Brain microvascular endothelial cell (primary cell): Measurements from ENCODE around the gene ATP1A4.

Experiments
- DNase-seq: peaks from one replicate; pipeline ENCODE4 v3.0.0-alpha.2; 2020
- H3K27ac ChIP-seq: fragments of 250-450 bp; sonication (Bioruptor Pico); 2 replicates; pipeline ENCODE4 v1.5.1; 2020; ENCODE audit warnings: mild to moderate bottlenecking, moderate library complexity
- H3K27me3 ChIP-seq: fragments of 250-450 bp; sonication (Bioruptor Pico); replicated peaks from 2 replicates; pipeline ENCODE4 v1.5.1; 2020; ENCODE audit warnings: mild to moderate bottlenecking
- H3K36me3 ChIP-seq: fragments of 250-450 bp; sonication (Bioruptor Pico); replicated peaks from 2 replicates; pipeline ENCODE4 v1.5.1; 2020; ENCODE audit warnings: mild to moderate bottlenecking
- H3K4me3 ChIP-seq: 2 replicates; pipeline ENCODE4 v1.5.1; 2011; ENCODE audit warnings: low read depth, mild to moderate bottlenecking, control low read depth, low read length, moderate library complexity
- CTCF ChIP-seq: IDR thresholded peaks from 2 replicates; pipeline ENCODE4 v1.5.1; 2011; ENCODE audit warnings: low read depth, mild to moderate bottlenecking, moderate library complexity, low read length, control low read depth, inconsistent platforms; ENCODE audit errors: missing control alignments
- in situ Hi-C: cut with HindIII; loops from 2 replicates; pipeline ENCODE4 v1.10.0; 2017; ENCODE audit warnings: low sequenced_read_pairs, low pct_ligation_motif_present

The ATP1A4 gene

DNA sequence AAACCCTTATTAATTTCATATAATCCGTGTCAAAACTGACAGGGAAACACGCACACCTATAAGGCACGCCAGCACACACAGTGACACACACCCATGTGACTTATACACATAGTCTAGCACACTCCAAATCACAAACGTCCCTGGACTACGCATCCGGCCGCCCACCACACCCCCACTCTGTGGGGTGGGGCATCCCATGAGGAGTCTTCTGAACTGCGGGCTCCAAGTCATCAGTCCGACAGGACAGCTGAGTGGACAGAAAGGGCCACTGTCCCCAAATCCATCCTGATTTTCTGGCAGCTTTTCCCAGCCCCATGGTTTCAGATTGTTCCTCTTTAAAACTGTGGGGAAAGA is 54.6 kb downstream of the ATP1A4 start:
- Histone ChIP-seq H3K36me3 (peaks cover 36% of the 10 kb centered on the region), H3K27me3 (no peaks in the 10 kb centered on the region), H3K27ac (peak overlapping the region; percentile 86), H3K4me3 (peak overlapping the region; percentile 97)
- DNase-seq: peak; percentile 52
- in situ Hi-C loops: no loop called here
- TF ChIP-seq CTCF: no peak

DNA sequence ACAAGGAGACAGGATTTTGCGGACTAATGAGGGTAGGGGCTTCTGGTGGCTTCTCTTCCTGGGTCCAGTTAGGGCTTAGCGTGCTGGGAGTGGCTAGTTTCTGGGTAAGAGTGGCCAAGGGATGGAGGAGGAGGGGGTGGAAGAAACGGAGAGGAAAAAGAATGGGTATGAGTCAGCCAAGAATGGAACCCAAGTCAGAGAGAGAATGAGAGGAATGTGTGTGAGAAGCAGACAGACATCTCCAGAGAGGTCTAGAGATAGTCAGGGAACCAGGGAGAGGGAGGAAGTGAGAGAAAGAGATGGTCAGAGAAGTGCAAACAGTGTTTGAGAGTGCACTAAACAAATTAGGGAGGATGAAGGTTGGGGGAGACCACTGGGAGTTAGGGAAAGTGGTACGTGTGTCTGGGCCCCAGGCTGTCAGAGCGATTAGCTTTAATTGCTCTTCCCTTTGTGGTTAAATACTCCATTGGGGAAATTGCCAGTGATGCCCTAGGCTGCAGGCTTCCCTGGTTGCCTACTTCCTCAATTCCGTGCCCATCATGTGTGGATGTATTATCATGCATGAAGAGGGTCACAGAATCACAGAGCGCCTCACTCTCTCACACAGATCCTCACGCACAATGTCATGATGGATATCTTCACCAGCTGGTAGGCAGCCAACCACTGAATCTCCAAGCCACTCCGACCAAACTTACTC is 55.2 kb downstream of the ATP1A4 start:
- H3K36me3 ChIP-seq: peaks cover 42% of the 10 kb centered on the region
- no peaks in the 10 kb centered on the region for H3K27me3 ChIP-seq
- DNase-seq: peak; percentile 87
- no peak for TF ChIP-seq CTCF
- H3K27ac ChIP-seq: peak overlapping the region; percentile 86
- in situ Hi-C loops: no loop called here
- H3K4me3 ChIP-seq: peak overlapping the region; percentile 97

DNA sequence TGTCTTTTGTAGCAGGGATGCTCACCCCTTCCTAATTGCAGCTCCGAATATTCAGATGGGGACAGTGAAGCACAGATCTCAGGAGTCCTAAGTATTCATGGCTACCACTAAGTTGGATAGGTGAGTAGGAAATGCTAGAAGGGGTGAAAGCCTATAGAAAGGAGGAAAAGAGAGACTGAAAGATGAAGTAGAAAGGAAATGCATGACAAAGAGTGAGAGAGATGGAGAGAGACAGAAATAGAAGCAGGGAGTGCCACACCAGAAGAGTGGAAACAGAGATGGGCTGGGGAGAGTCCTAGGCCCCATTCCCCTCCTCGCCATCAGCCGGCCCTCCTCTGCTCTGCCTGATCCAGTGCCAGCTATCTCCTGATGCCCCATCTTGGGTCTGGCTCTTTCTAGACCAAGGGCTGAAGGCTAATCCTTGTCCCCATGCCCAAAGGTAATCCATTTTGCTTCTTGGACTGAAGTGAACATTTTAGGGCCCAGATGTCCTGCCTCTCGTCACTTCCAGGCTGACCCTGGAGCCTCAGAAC is 55.8 kb downstream of the ATP1A4 start:
- H3K36me3 ChIP-seq: peaks cover 48% of the 10 kb centered on the region
- no peak for TF ChIP-seq CTCF
- H3K4me3 ChIP-seq: peak overlapping the region; percentile 97
- H3K27ac ChIP-seq: peak overlapping the region; percentile 86
- no peak for DNase-seq
- in situ Hi-C loops: no loop called here
- H3K27me3 ChIP-seq: no peaks in the 10 kb centered on the region

- Histone ChIP-seq H3K27me3 (no peaks in the 10 kb centered on the region), H3K36me3 (peaks cover 56% of the 10 kb centered on the region), H3K27ac (peak overlapping the region; percentile 14), H3K4me3 (no peak overlapping the region)
- no peak for TF ChIP-seq CTCF
- no peak for DNase-seq
- in situ Hi-C loops: no loop called here
Observed at GRCh38 chr1:160207771-160208556, 56.6 kb downstream of the ATP1A4 start.

- H3K4me3 ChIP-seq: no peak overlapping the region
- H3K36me3 ChIP-seq: peaks cover 62% of the 10 kb centered on the region
- peak overlapping the region; percentile 14 for H3K27ac ChIP-seq
- in situ Hi-C loops: no loop called here
- DNase-seq: peak; percentile 22
- H3K27me3 ChIP-seq: no peaks in the 10 kb centered on the region
- no peak for TF ChIP-seq CTCF
Observed at GRCh38 chr1:160208557-160209320, 57.3 kb downstream of the ATP1A4 start.
